Measurements from ENCODE around the gene GON4L.

Gene GON4L

GRCh38 chr1:155882235-155882634 is 25.2 kb upstream of the GON4L start:
- TF ChIP-seq CTCF (IDR thresholded peaks at IDR 0.05): no peak

GRCh38 chr1:155880950-155881349 is 23.9 kb upstream of the GON4L start:
- TF ChIP-seq CTCF (IDR thresholded peaks at IDR 0.05): no peak

- no peak for TF ChIP-seq CTCF (IDR thresholded peaks at IDR 0.05)
Observed at GRCh38 chr1:155880251-155880650, 23.2 kb upstream of the GON4L start.

- no peak for TF ChIP-seq CTCF (IDR thresholded peaks at IDR 0.05)
Observed at GRCh38 chr1:155877945-155878344, 20.9 kb upstream of the GON4L start.

- TF ChIP-seq CTCF (IDR thresholded peaks at IDR 0.05): no peak
Observed at GRCh38 chr1:155873860-155874259, 16.8 kb upstream of the GON4L start.

GRCh38 chr1:155872527-155872926 is 15.5 kb upstream of the GON4L start:
- no peak for TF ChIP-seq CTCF (IDR thresholded peaks at IDR 0.05)

- no peak for TF ChIP-seq CTCF (IDR thresholded peaks at IDR 0.05)
Observed at GRCh38 chr1:155871390-155871789, 14.4 kb upstream of the GON4L start.

- no peak for TF ChIP-seq CTCF (IDR thresholded peaks at IDR 0.05)
Observed at GRCh38 chr1:155867766-155868165, 10.8 kb upstream of the GON4L start.
